NCI-H2107 treated with DMSO at 0.1 percent for 48 hours (cell line): ENCODE measurements around the gene NT5E.
"Not testable (repeated sequence)": the region's sequence is repeated elsewhere in the genome, so short reads cannot be mapped to it uniquely, and the experiment has no call there.

Experiments used
- DNase-seq: peaks from one replicate; lab custom pipeline; 2025; ENCODE audit not compliant: unreplicated experiment; lab: John Stamatoyannopoulos, UW

The NT5E gene

GRCh38 chr6:85484948-85485347 lies 35.1 kb downstream of the NT5E start:
- DNase-seq: no peak

- DNase-seq: no peak
Observed at GRCh38 chr6:85490516-85491248, 40.8 kb downstream of the NT5E start.

- DNase-seq: no peak
Observed at GRCh38 chr6:85493389-85493788, 43.5 kb downstream of the NT5E start.

- DNase-seq: no peak
Observed at GRCh38 chr6:85494547-85495536, 45.0 kb downstream of the NT5E start.

GRCh38 chr6:85496009-85496579 lies 46.2 kb downstream of the NT5E start:
- no peak for DNase-seq

GRCh38 chr6:85496856-85497255 lies 47.0 kb downstream of the NT5E start:
- no peak for DNase-seq

GRCh38 chr6:85498596-85499258 lies 48.8 kb downstream of the NT5E start:
- DNase-seq: no peak

GRCh38 chr6:85506441-85507093 lies 56.7 kb downstream of the NT5E start:
- DNase-seq: no peak

- no peak for DNase-seq
Observed at GRCh38 chr6:85516168-85516567, 66.3 kb downstream of the NT5E start.

GRCh38 chr6:85524281-85524680 lies 74.4 kb downstream of the NT5E start:
- not testable (repeated sequence) for DNase-seq

- DNase-seq: no peak
Observed at GRCh38 chr6:85537055-85537494, 87.2 kb downstream of the NT5E start.

GRCh38 chr6:85544776-85545175 lies 94.9 kb downstream of the NT5E start:
- no peak for DNase-seq
